Measurements from ENCODE around the gene TBCB.
"Not testable (repeated sequence)": the region's sequence is repeated elsewhere in the genome, so short reads cannot be mapped to it uniquely, and the experiment has no call there.

TBCB gene

DNA sequence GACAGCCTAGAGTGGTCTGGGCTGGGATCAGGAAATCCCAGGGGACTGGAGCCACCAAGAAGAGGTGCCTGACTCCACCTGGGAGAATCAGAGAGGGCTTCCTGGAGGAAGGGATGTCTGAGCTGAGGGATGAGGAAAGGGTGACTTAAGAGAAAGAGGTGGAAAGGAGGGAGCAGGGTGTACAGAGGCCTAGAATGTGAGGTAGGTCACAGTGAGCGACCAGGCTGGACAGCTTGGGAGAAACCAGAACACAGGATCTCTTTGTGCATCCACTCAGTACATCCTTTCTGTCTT, 1.0 kb downstream of the TBCB start:
- Histone ChIP-seq H3K27ac (ENCODE audit: low read length) (peak overlapping the region; percentile 42), H3K4me1 (ENCODE audit: control insufficient read depth in 1 of 2, insufficient read depth in 2 of 2, low read length in 2 of 2) (peaks cover 0 to 30% of the 10 kb centered on the region in 2 donors)

GRCh38 chr19:36120092-36120983, 5.1 kb downstream of the TBCB start:
- H3K9me3 ChIP-seq (ENCODE audit: control insufficient read depth in 1 of 2, low read length in 2 of 2): no peaks in the 10 kb centered on the region
- peaks cover 14 to 63% of the 10 kb centered on the region in 2 donors for H3K36me3 ChIP-seq (ENCODE audit: control insufficient read depth in 1 of 2, insufficient read depth in 2 of 2, low read length in 2 of 2)
- no peak overlapping the region for H3K4me3 ChIP-seq (ENCODE audit: low read depth in 1 of 2, low read length in 2 of 2)
- no peaks in the 10 kb centered on the region for H3K27me3 ChIP-seq (ENCODE audit: low read depth, low read length)
- peaks cover 0 to 18% of the 10 kb centered on the region in 2 donors for H3K4me1 ChIP-seq (ENCODE audit: control insufficient read depth in 1 of 2, insufficient read depth in 2 of 2, low read length in 2 of 2)
- no peak overlapping the region for H3K27ac ChIP-seq (ENCODE audit: low read length)

More for the DNA sequence above, 1.0 kb downstream of the TBCB start:
- Histone ChIP-seq H3K27me3 (ENCODE audit: low read depth, low read length) (no peaks in the 10 kb centered on the region), H3K4me3 (ENCODE audit: low read depth in 1 of 2, low read length in 2 of 2) (peak overlapping the region; percentile 67 to 76), H3K9me3 (ENCODE audit: control insufficient read depth in 1 of 2, low read length in 2 of 2) (no peaks in the 10 kb centered on the region), H3K36me3 (ENCODE audit: control insufficient read depth in 1 of 2, insufficient read depth in 2 of 2, low read length in 2 of 2) (peaks cover 4 to 39% of the 10 kb centered on the region in 2 donors)

DNA sequence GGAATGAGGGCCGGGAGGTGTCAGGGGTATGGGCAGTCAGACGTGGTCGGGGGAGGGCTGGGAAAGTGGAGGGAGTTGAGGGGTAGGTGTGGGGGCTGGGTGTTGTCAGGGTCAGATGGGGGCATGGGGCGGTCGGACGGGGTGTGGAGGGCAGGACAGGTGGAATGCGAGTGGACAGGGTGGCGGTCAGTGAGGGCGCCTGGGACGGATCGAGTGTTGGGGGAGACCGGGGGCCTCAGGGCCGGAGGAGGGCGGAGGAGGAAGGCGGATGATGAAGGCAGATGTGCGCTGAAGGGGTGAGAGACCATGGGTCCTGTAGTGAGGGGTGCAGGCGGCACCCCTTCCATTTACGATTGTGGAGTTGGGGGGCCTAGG, 5.7 kb downstream of the TBCB start:
- H3K9me3 ChIP-seq (ENCODE audit: control insufficient read depth in 1 of 2, low read length in 2 of 2): no peaks in the 10 kb centered on the region
- H3K4me1 ChIP-seq (ENCODE audit: control insufficient read depth in 1 of 2, insufficient read depth in 2 of 2, low read length in 2 of 2): peaks cover 0 to 14% of the 10 kb centered on the region in 2 donors
- H3K4me3 ChIP-seq (ENCODE audit: low read depth in 1 of 2, low read length in 2 of 2): no peak overlapping the region
- peaks cover 20 to 68% of the 10 kb centered on the region in 2 donors for H3K36me3 ChIP-seq (ENCODE audit: control insufficient read depth in 1 of 2, insufficient read depth in 2 of 2, low read length in 2 of 2)
- no peak overlapping the region for H3K27ac ChIP-seq (ENCODE audit: low read length)
- H3K27me3 ChIP-seq (ENCODE audit: low read depth, low read length): no peaks in the 10 kb centered on the region

DNA sequence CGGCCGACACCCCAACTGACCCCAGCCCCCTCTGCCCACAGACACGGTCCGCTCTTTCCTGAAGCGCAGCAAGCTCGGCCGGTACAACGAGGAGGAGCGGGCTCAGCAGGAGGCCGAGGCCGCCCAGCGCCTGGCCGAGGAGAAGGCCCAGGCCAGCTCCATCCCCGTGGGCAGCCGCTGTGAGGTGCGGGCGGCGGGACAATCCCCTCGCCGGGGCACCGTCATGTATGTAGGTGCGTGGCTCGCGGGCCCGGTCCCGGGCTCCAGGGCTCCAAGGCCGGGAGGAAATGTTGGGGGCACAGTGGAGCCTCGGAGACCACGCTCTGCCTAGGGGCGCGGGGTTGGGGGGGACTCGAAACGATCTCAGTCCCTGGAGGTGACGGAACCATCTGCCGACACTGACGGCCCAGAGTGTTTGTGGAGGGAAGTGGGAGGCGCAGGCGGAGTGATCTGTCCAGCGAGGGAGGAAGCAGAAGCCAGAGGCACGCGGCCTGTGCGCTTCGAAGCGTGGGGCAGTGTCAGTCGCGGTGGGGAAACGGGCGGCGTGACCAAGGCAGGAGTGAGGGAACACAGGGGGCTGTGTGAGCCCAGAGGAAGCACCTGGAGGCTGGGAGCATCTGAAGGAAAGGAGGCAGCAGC, 6.3 kb downstream of the TBCB start:
- no peak overlapping the region for H3K4me3 ChIP-seq (ENCODE audit: low read depth in 1 of 2, low read length in 2 of 2)
- H3K9me3 ChIP-seq (ENCODE audit: control insufficient read depth in 1 of 2, low read length in 2 of 2): no peaks in the 10 kb centered on the region
- peaks cover 20 to 68% of the 10 kb centered on the region in 2 donors for H3K36me3 ChIP-seq (ENCODE audit: control insufficient read depth in 1 of 2, insufficient read depth in 2 of 2, low read length in 2 of 2)
- H3K4me1 ChIP-seq (ENCODE audit: control insufficient read depth in 1 of 2, insufficient read depth in 2 of 2, low read length in 2 of 2): peaks cover 0 to 8% of the 10 kb centered on the region in 2 donors
- no peak overlapping the region for H3K27ac ChIP-seq (ENCODE audit: low read length)
- H3K27me3 ChIP-seq (ENCODE audit: low read depth, low read length): no peaks in the 10 kb centered on the region

DNA sequence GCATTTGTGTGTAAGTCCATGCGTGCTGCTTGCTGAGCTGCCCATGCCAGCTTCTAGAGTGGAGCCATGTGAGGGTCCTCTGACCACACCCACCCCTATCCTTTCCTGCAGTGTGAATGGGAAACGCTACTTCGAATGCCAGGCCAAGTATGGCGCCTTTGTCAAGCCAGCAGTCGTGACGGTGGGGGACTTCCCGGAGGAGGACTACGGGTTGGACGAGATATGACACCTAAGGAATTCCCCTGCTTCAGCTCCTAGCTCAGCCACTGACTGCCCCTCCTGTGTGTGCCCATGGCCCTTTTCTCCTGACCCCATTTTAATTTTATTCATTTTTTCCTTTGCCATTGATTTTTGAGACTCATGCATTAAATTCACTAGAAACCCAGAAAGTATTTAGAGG, 10.3 kb downstream of the TBCB start:
- no peaks in the 10 kb centered on the region for H3K9me3 ChIP-seq (ENCODE audit: control insufficient read depth in 1 of 2, low read length in 2 of 2)
- peaks cover 20 to 50% of the 10 kb centered on the region in 2 donors for H3K36me3 ChIP-seq (ENCODE audit: control insufficient read depth in 1 of 2, insufficient read depth in 2 of 2, low read length in 2 of 2)
- peaks cover 3 to 12% of the 10 kb centered on the region in 2 donors for H3K4me1 ChIP-seq (ENCODE audit: control insufficient read depth in 1 of 2, insufficient read depth in 2 of 2, low read length in 2 of 2)
- no peaks in the 10 kb centered on the region for H3K27me3 ChIP-seq (ENCODE audit: low read depth, low read length)
- no peak overlapping the region for H3K4me3 ChIP-seq (ENCODE audit: low read depth in 1 of 2, low read length in 2 of 2)
- no peak overlapping the region for H3K27ac ChIP-seq (ENCODE audit: low read length)

GRCh38 chr19:36128392-36128736, 13.1 kb downstream of the TBCB start:
- H3K27ac ChIP-seq (ENCODE audit: low read length): peak overlapping the region; percentile 92
- H3K36me3 ChIP-seq (ENCODE audit: control insufficient read depth in 1 of 2, insufficient read depth in 2 of 2, low read length in 2 of 2): peaks cover 13 to 24% of the 10 kb centered on the region in 2 donors
- H3K9me3 ChIP-seq (ENCODE audit: control insufficient read depth in 1 of 2, low read length in 2 of 2): no peaks in the 10 kb centered on the region
- peak overlapping the region; percentile 59 to 67 for H3K4me3 ChIP-seq (ENCODE audit: low read depth in 1 of 2, low read length in 2 of 2)
- no peaks in the 10 kb centered on the region for H3K27me3 ChIP-seq (ENCODE audit: low read depth, low read length)
- H3K4me1 ChIP-seq (ENCODE audit: control insufficient read depth in 1 of 2, insufficient read depth in 2 of 2, low read length in 2 of 2): peaks cover 3 to 12% of the 10 kb centered on the region in 2 donors

GRCh38 chr19:36131221-36131620, 16.0 kb downstream of the TBCB start:
- not testable (repeated sequence) for H3K27me3 ChIP-seq (ENCODE audit: low read depth, low read length); H3K9me3 ChIP-seq (ENCODE audit: control insufficient read depth in 1 of 2, low read length in 2 of 2); H3K4me3 ChIP-seq (ENCODE audit: low read depth in 1 of 2, low read length in 2 of 2); H3K36me3 ChIP-seq (ENCODE audit: control insufficient read depth in 1 of 2, insufficient read depth in 2 of 2, low read length in 2 of 2); H3K27ac ChIP-seq (ENCODE audit: low read length)
- H3K4me1 ChIP-seq (ENCODE audit: control insufficient read depth in 1 of 2, insufficient read depth in 2 of 2, low read length in 2 of 2): peaks cover 3 to 12% of the 10 kb centered on the region in 2 donors

DNA sequence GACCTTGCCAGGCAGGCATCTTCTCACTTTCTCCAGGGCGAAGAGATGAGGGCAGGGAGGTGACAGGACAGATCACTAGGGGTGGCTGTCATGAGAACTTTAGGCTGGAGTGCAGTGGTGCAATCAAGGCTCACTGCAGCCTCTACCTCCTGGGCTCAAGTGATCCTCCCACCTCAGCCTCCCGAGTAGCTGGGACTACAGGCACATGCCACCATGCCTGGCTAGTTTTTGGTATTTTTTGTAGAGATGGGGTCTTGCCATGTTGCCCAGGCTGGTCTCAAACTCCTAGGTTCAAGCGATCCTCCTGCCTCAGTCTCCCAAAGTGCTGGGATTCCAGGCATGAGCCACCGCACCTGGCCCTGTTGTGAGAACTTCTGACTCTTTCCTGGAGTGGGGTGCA, 19.6 kb downstream of the TBCB start:
- not testable (repeated sequence) for H3K27ac ChIP-seq (ENCODE audit: low read length)

DNA sequence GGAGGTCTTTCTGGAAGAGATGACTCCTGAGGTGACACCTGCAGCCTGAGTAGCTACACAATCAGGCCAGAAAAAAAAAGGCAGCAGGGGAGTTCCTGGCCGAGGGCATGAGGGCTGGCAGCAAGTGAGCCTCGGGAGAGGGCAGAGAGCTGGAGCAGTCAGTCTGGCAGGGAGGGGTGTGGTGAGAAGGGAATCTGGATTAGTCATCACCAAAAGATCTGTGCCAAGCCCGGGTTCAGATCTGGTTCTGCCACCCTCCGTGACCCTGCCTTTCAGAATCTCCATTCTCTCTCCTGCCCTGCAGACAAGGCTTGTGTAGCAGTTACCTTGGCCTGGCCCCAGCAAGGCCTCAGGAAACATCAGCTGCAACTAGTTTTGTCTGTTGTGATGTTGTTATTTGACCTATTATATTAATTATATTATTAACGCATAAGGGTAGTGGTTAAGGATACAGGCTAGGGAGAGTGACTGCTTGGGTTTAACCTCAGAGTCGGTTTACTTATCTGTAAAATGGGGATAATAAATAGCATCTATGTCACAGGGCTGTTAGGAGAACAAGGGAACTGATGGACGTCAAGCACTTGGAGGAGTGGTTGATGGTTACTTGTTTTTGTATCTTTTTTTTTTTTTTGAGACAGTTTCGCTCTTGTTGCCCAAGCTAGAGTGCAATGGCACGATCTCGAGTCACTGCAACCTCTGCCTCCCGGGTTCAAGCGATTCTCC, 21.9 kb downstream of the TBCB start:
- Histone ChIP-seq H3K27ac (ENCODE audit: low read length) (peak overlapping the region; percentile 72), H3K27me3 (ENCODE audit: low read depth, low read length) (no peaks in the 10 kb centered on the region), H3K4me3 (ENCODE audit: low read depth in 1 of 2, low read length in 2 of 2) (peak overlapping the region in 1 of 2 donors; percentile 37), H3K4me1 (ENCODE audit: control insufficient read depth in 1 of 2, insufficient read depth in 2 of 2, low read length in 2 of 2) (peaks cover 8 to 11% of the 10 kb centered on the region in 2 donors), H3K9me3 (ENCODE audit: control insufficient read depth in 1 of 2, low read length in 2 of 2) (no peaks in the 10 kb centered on the region), H3K36me3 (ENCODE audit: control insufficient read depth in 1 of 2, insufficient read depth in 2 of 2, low read length in 2 of 2) (peaks cover 0 to 4% of the 10 kb centered on the region in 2 donors)

More for the DNA sequence above, 19.6 kb downstream of the TBCB start:
- not testable (repeated sequence) for H3K27me3 ChIP-seq (ENCODE audit: low read depth, low read length); H3K9me3 ChIP-seq (ENCODE audit: control insufficient read depth in 1 of 2, low read length in 2 of 2); H3K4me3 ChIP-seq (ENCODE audit: low read depth in 1 of 2, low read length in 2 of 2); H3K4me1 ChIP-seq (ENCODE audit: control insufficient read depth in 1 of 2, insufficient read depth in 2 of 2, low read length in 2 of 2); H3K36me3 ChIP-seq (ENCODE audit: control insufficient read depth in 1 of 2, insufficient read depth in 2 of 2, low read length in 2 of 2)

GRCh38 chr19:36139120-36139472, 23.8 kb downstream of the TBCB start:
- Histone ChIP-seq H3K9me3 (ENCODE audit: control insufficient read depth in 1 of 2, low read length in 2 of 2) (no peaks in the 10 kb centered on the region), H3K36me3 (ENCODE audit: control insufficient read depth in 1 of 2, insufficient read depth in 2 of 2, low read length in 2 of 2) (peaks cover 10 to 17% of the 10 kb centered on the region in 2 donors), H3K4me3 (ENCODE audit: low read depth in 1 of 2, low read length in 2 of 2) (peak overlapping the region; percentile 74 to 83), H3K4me1 (ENCODE audit: control insufficient read depth in 1 of 2, insufficient read depth in 2 of 2, low read length in 2 of 2) (peaks cover 8 to 11% of the 10 kb centered on the region in 2 donors), H3K27ac (ENCODE audit: low read length) (peak overlapping the region; percentile 87), H3K27me3 (ENCODE audit: low read depth, low read length) (no peaks in the 10 kb centered on the region)

All from muscle layer of duodenum (tissue), 2 donors.